Parathyroid adenoma (tissue), 2 donors: ENCODE measurements around the gene MSANTD1.

ENCODE experiments used
- H2AFZ ChIP-seq: fragments of 300-600 bp; sonication (generic); one replicate; pipeline ENCODE4 v1.7.0; 2017; ENCODE audit warnings: antibody characterized with exemption, mild to moderate bottlenecking
- H3K27ac ChIP-seq: fragments of 300-600 bp; sonication (generic); one replicate; pipeline ENCODE4 v1.7.0; 2017
- H3K27me3 ChIP-seq: fragments of 300-600 bp; sonication (generic); one replicate; pipeline ENCODE4 v1.7.0; 2017; ENCODE audit warnings: low read length; ENCODE audit not compliant: control insufficient read depth, insufficient read depth
- H3K36me3 ChIP-seq: fragments of 300-600 bp; sonication (generic); one replicate; pipeline ENCODE4 v1.7.0; 2017; ENCODE audit warnings: low read length; ENCODE audit not compliant: control insufficient read depth, insufficient read depth
- H3K4me1 ChIP-seq: fragments of 300-600 bp; sonication (generic); one replicate; pipeline ENCODE4 v1.7.0; 2017; ENCODE audit warnings: control low read depth
- H3K4me2 ChIP-seq: fragments of 300-600 bp; sonication (generic); one replicate; pipeline ENCODE4 v1.7.0; 2017; ENCODE audit warnings: low read length
- H3K4me3 ChIP-seq: fragments of 300-600 bp; sonication (generic); one replicate; pipeline ENCODE4 v1.7.0; 2017; ENCODE audit warnings: low read depth, low read length
- H3K79me2 ChIP-seq: fragments of 300-600 bp; sonication (generic); one replicate; pipeline ENCODE4 v1.7.0; 2017; ENCODE audit warnings: control low read depth
- H3K9ac ChIP-seq: fragments of 300-600 bp; sonication (generic); one replicate; pipeline ENCODE4 v1.7.0; 2017; ENCODE audit warnings: mild to moderate bottlenecking
- H3K9me3 ChIP-seq: fragments of 300-600 bp; sonication (generic); one replicate; pipeline ENCODE4 v1.7.0; 2017; ENCODE audit warnings: low read length; ENCODE audit not compliant: control insufficient read depth
- TF ChIP-seq, protein P1 (sequence below): fragments of 300-600 bp; sonication (generic); IDR thresholded peaks from one replicate; pipeline ENCODE4 v1.7.0; 2017; ENCODE audit warnings: antibody characterized with exemption, mild to moderate bottlenecking
- donor health status: primary hyperparathyroidism.

Gene MSANTD1

DNA sequence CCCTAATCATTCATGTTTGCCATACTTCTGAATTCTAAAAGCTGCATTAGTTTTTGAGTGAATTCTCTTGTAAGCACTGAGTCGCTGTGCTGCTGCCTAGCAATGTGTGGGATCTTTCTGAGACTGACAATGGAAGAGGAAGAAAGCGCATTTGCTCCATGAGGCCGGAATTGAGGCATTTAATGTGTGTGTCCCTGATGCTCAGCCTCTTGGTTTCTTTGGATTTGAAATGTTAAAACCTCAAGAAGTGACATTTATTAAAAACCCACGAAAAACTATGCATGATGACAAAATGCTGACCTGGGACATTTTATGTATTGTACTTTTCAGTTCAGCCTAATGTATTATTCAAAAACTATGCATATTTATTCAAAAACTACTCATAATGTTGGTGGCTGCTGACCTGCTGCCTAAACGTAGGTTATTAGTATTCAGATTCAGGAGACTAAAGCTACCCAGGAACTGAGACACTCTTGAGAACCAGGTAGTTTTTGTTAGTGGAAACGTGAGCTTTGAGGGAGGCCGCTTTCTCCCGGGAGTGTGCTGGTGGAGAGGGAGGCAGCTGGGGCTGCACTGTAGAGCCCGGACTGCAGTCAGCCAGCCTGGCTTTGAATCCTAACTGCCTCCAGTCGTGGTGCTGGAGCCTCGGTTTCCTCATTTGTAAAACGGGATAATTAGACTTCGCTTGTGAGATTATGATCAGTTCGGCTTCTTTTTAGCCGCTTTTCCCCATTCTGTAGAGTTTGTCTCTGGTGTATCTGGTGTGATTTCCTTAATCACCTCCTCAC is 55.2 kb downstream of the MSANTD1 start:
- H3K79me2 ChIP-seq: no peaks in the 10 kb centered on the region
- no peaks in the 10 kb centered on the region for H3K4me1 ChIP-seq
- TF ChIP-seq, protein P1, sequence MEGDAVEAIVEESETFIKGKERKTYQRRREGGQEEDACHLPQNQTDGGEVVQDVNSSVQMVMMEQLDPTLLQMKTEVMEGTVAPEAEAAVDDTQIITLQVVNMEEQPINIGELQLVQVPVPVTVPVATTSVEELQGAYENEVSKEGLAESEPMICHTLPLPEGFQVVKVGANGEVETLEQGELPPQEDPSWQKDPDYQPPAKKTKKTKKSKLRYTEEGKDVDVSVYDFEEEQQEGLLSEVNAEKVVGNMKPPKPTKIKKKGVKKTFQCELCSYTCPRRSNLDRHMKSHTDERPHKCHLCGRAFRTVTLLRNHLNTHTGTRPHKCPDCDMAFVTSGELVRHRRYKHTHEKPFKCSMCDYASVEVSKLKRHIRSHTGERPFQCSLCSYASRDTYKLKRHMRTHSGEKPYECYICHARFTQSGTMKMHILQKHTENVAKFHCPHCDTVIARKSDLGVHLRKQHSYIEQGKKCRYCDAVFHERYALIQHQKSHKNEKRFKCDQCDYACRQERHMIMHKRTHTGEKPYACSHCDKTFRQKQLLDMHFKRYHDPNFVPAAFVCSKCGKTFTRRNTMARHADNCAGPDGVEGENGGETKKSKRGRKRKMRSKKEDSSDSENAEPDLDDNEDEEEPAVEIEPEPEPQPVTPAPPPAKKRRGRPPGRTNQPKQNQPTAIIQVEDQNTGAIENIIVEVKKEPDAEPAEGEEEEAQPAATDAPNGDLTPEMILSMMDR: no peak
- no peaks in the 10 kb centered on the region for H3K9me3 ChIP-seq
- H3K36me3 ChIP-seq: no peaks in the 10 kb centered on the region
- H3K4me2 ChIP-seq: no peak overlapping the region
- H3K4me3 ChIP-seq: no peak overlapping the region
- no peaks in the 10 kb centered on the region for H3K27me3 ChIP-seq
- H3K9ac ChIP-seq: no peak overlapping the region
- no peak overlapping the region for H3K27ac ChIP-seq
- no peak overlapping the region for H2AFZ ChIP-seq

DNA sequence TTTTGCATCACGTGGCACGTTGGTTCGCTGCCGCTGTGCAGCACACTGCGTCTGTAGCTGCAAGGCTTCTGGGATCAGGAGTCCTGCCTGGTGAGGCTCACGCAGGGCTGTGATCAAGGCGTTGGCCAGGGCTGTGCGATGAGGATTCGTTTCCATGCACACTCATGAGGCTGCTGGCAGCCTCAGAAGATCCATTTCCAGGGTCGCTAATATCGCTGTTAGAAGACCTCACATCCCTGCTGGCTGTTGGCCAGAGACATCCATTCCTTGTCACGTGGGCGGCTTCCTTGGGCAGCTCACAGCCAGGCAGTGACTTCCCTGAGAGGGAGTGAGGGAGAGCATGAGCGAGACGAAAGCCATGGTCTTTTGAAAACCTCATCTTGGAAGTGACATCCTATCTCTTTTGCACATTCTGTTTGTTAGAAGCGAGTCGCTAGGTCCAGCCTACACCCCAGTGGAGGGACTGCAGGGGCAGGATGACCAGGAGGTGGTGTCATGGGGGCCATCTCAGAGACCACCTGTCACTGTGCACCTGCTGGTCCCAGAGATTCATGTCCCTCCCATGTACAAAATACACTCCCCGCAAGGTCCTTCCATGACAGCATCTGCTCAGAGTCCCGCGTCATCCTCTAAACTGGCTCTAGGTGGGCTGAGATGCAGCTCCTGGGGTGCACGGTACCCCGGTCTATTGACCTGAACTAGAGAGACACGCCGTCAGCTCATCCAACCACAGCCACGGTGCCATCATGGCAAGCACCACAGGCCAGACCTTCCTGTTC is 56.1 kb downstream of the MSANTD1 start:
- no peak overlapping the region for H3K27ac ChIP-seq

DNA sequence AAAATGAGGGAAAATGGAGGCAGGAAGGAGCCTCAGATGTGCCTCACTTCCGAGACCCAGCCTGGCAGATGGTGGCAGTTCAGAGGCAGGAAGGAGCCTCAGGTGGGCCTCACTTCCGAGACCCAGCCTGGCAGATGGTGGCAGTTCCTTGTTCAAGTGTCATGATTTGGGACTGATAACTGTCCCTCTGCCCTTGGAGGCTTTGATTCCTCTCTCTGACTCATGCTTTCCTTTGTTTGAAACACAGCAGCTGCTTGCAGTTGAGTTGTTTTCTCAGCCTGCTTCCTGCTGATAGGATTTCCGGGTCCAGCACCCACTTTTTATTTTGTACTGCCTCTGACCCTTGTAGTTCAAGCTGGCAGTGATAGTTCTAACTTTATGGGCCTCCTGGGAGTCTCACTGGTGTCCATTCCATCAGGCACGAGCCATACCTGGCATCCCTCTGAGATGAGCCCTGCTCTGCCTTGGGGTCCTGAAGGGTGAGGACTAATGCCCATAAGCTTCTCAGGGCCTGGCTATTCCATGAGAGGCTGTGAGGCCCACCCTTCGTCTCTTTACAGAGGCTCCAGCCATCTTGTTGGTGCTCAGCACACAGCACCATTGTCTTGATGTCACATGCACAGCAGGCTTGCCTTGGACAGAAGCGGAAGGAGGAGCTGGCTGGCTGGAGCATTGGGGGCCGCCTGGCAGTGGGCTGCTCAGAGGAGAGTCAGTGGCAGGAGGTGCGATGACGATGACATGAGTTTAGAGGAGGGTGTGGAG is 56.8 kb downstream of the MSANTD1 start:
- Histone ChIP-seq H3K4me3 (no peak overlapping the region), H3K79me2 (no peaks in the 10 kb centered on the region), H3K4me2 (no peak overlapping the region), H3K27me3 (no peaks in the 10 kb centered on the region), H3K9me3 (no peaks in the 10 kb centered on the region), H2AFZ (no peak overlapping the region), H3K4me1 (no peaks in the 10 kb centered on the region), H3K36me3 (no peaks in the 10 kb centered on the region), H3K27ac (no peak overlapping the region), H3K9ac (no peak overlapping the region)
- TF ChIP-seq, protein P1: no peak

More for the DNA sequence above, 56.1 kb downstream of the MSANTD1 start:
- Histone ChIP-seq H3K4me2 (no peak overlapping the region), H3K9me3 (no peaks in the 10 kb centered on the region), H3K79me2 (no peaks in the 10 kb centered on the region), H3K9ac (no peak overlapping the region), H3K36me3 (no peaks in the 10 kb centered on the region), H2AFZ (no peak overlapping the region), H3K4me1 (no peaks in the 10 kb centered on the region), H3K27me3 (no peaks in the 10 kb centered on the region), H3K4me3 (no peak overlapping the region)
- TF ChIP-seq, protein P1: no peak
